GM23338 (cell line): Measurements from ENCODE around the gene HBS1L. TPM values are rescaled to one million over a fixed set of nuclear protein-coding genes. Genes with fewer than 3 reads are reported as not detected.
"Not testable (repeated sequence)": the region's sequence is repeated elsewhere in the genome, so short reads cannot be mapped to it uniquely, and the experiment has no call there.

ENCODE experiments used
- ATAC-seq: fragments of 200-7000 bp; cut with Tn5 transposase; 3 replicates; pipeline ENCODE4 v1.9.1; 2020
- DNase-seq: peaks from one replicate; pipeline ENCODE4 v3.0.0-alpha.2; 2015; ENCODE audit warnings: low spot score
- H2AFZ ChIP-seq: fragments of 200-600 bp; sonication (generic); 2 replicates; pipeline ENCODE4 v1.8.0; 2016; ENCODE audit warnings: antibody characterized with exemption, mild to moderate bottlenecking, moderate library complexity
- H3F3A ChIP-seq: fragments of 200-600 bp; sonication (generic); replicated peaks from 2 replicates; pipeline ENCODE4 v1.8.0; 2017; ENCODE audit warnings: antibody characterized with exemption, mixed run types, low read depth
- H3K27ac ChIP-seq: fragments of 200-600 bp; sonication (generic); 2 replicates; pipeline ENCODE4 v1.6.1; 2016; ENCODE audit warnings: low read depth
- H3K27me3 ChIP-seq: fragments of 200-600 bp; sonication (generic); 2 replicates; pipeline ENCODE4 v1.8.0; 2016; ENCODE audit warnings: mild to moderate bottlenecking, mixed run types, moderate library complexity; ENCODE audit not compliant: insufficient read depth
- H3K36me3 ChIP-seq: fragments of 200-600 bp; sonication (generic); 2 replicates; pipeline ENCODE4 v1.8.0; 2016; ENCODE audit warnings: mild to moderate bottlenecking; ENCODE audit not compliant: insufficient read depth
- H3K4me1 ChIP-seq: fragments of 200-600 bp; sonication (generic); 2 replicates; pipeline ENCODE4 v1.8.0; 2016; ENCODE audit warnings: mild to moderate bottlenecking, moderate library complexity; ENCODE audit not compliant: insufficient read depth
- H3K4me2 ChIP-seq: fragments of 200-600 bp; sonication (generic); 2 replicates; pipeline ENCODE4 v1.7.1; 2017; ENCODE audit warnings: mixed run types
- H3K4me3 ChIP-seq: fragments of 200-600 bp; sonication (generic); 2 replicates; pipeline ENCODE4 v1.6.1; 2016; ENCODE audit warnings: mixed run types
- H3K79me2 ChIP-seq: fragments of 200-600 bp; sonication (generic); replicated peaks from 2 replicates; pipeline ENCODE4 v1.8.0; 2017; ENCODE audit warnings: mild to moderate bottlenecking; ENCODE audit not compliant: insufficient read depth
- H3K9me2 ChIP-seq: fragments of 200-600 bp; sonication (generic); 2 replicates; pipeline ENCODE4 v1.8.0; 2017; ENCODE audit not compliant: insufficient read depth
- H4K20me1 ChIP-seq: fragments of 200-600 bp; sonication (generic); replicated peaks from 2 replicates; pipeline ENCODE4 v1.8.0; 2017; ENCODE audit warnings: mild to moderate bottlenecking; ENCODE audit not compliant: insufficient read depth
- H3K27ac Mint-ChIP-seq: 2 replicates; pipeline ENCODE4 v1.8.0; 2020; ENCODE audit warnings: inconsistent platforms, mild to moderate bottlenecking, moderate library complexity, mixed read lengths
- H3K27me3 Mint-ChIP-seq: 3 replicates; pipeline ENCODE4 v1.8.0; 2022; ENCODE audit warnings: low read depth, mild to moderate bottlenecking, moderate library complexity, mixed read lengths, inconsistent platforms; ENCODE audit not compliant: insufficient read depth, poor library complexity
- H3K36me3 Mint-ChIP-seq: 3 replicates; pipeline ENCODE4 v1.8.0; 2021; ENCODE audit warnings: low read depth, mild to moderate bottlenecking, inconsistent platforms, moderate library complexity, mixed read lengths
- H3K4me1 Mint-ChIP-seq: 3 replicates; pipeline ENCODE4 v1.8.0; 2020; ENCODE audit warnings: mild to moderate bottlenecking, inconsistent platforms, mixed read lengths
- H3K4me3 Mint-ChIP-seq: 3 replicates; pipeline ENCODE4 v1.8.0; 2021; ENCODE audit warnings: moderate library complexity, mild to moderate bottlenecking, inconsistent platforms, mixed read lengths
- H3K9me3 Mint-ChIP-seq: 3 replicates; pipeline ENCODE4 v1.8.0; 2020; ENCODE audit warnings: moderate library complexity, mild to moderate bottlenecking, inconsistent platforms, mixed read lengths
- CREB1 ChIP-seq: fragments of 250-450 bp; sonication (Bioruptor Pico); IDR thresholded peaks from 2 replicates; pipeline ENCODE4 v1.5.0; 2020; ENCODE audit warnings: low read depth, mild to moderate bottlenecking, moderate library complexity
- CTCF ChIP-seq, 2 experiments: fragments of 200-600 bp in 1 of 2; sonication (generic) in 1 of 2; conservative IDR thresholded peaks; 2 replicates each; pipeline versions ENCODE4 v1.5.1 to v1.6.1; 2016 to 2017; ENCODE audit warnings: antibody characterized with exemption in 2 of 2, low read depth in 2 of 2, mild to moderate bottlenecking in 2 of 2, moderate library complexity in 1 of 2
- EZH2 ChIP-seq: fragments of 200-600 bp; sonication (generic); IDR thresholded peaks from one replicate; pipeline ENCODE4 v1.8.0; 2017; ENCODE audit warnings: antibody characterized with exemption, mild to moderate bottlenecking, low read depth; ENCODE audit not compliant: unreplicated experiment
- EZH2phosphoT487 ChIP-seq: fragments of 200-600 bp; sonication (generic); IDR thresholded peaks from one replicate; pipeline ENCODE4 v1.8.1; 2018; ENCODE audit warnings: antibody characterized with exemption; ENCODE audit not compliant: unreplicated experiment
- REST ChIP-seq: IDR thresholded peaks from one replicate; pipeline ENCODE4 v1.6.1; 2018; ENCODE audit warnings: antibody characterized with exemption; ENCODE audit not compliant: unreplicated experiment
- polyA plus RNA-seq: library from polyadenylated mRNA; unstranded; fragments of >200 nt; fragmentation: Nextera tagmentation; extraction: Ambion mirVana; gene quantifications from 2 replicates; pipeline ENCODE4 v1.2.1, GENCODE V29; 2016
- total RNA-seq: library from RNA; depleted of rRNA; stranded (reverse); fragments of >200 nt; shearing (Covaris generic); gene quantifications from 2 replicates; pipeline ENCODE4 v1.2.3, GENCODE V29; 2014

Gene HBS1L
- total and polyA plus RNA-seq, 2 experiments from 2014 or later = 59.9 to 94.1 TPM

- not testable (repeated sequence) for H3K27ac ChIP-seq, H3K4me3 ChIP-seq, H3K27ac Mint-ChIP-seq, H3K27me3 ChIP-seq, H3K9me2 ChIP-seq, H3K4me1 ChIP-seq, H3K4me3 Mint-ChIP-seq, H3K4me1 Mint-ChIP-seq, H3K36me3 ChIP-seq, H3K9me3 Mint-ChIP-seq, H3F3A ChIP-seq, H2AFZ ChIP-seq, H3K4me2 ChIP-seq, DNase-seq, H4K20me1 ChIP-seq, ATAC-seq, H3K36me3 Mint-ChIP-seq
- peaks cover 12% of the 10 kb centered on the region for H3K79me2 ChIP-seq
- H3K27me3 Mint-ChIP-seq = peaks cover 11% of the 10 kb centered on the region
Measured at GRCh38 chr6:135058299-135058698, 3.7 kb upstream of the HBS1L start.

- TF ChIP-seq CTCF (conservative IDR thresholded peaks at IDR 0.05; ENCODE audit: low read depth in 2 of 2) = no peak
- no peak for TF ChIP-seq REST
- TF ChIP-seq EZH2phosphoT487 = no peak
- no peak for TF ChIP-seq CREB1 (CRISPR knock-in tag)
- TF ChIP-seq EZH2 = no peak
- H3K27ac Mint-ChIP-seq = no peak overlapping the region
- Histone ChIP-seq H2AFZ (no peak overlapping the region), H3K27me3 (no peaks in the 10 kb centered on the region), H3F3A (no peaks in the 10 kb centered on the region), H3K79me2 (peaks cover 29% of the 10 kb centered on the region), H4K20me1 (peaks cover 7% of the 10 kb centered on the region; the same call in 1 of the 2 replicates), H3K4me1 (peaks cover 11% of the 10 kb centered on the region; the same call in 1 of the 2 replicates), H3K4me2 (no peak overlapping the region), H3K36me3 (no peaks in the 10 kb centered on the region), H3K9me2 (no peaks in the 10 kb centered on the region), H3K27ac (no peak overlapping the region), H3K4me3 (no peak overlapping the region)
- peaks cover 6% of the 10 kb centered on the region; the same call in 2 of the 3 replicates for H3K4me1 Mint-ChIP-seq
- DNase-seq (no peak), ATAC-seq (no peak)
- peaks cover 11% of the 10 kb centered on the region for H3K27me3 Mint-ChIP-seq
- no peaks in the 10 kb centered on the region for H3K36me3 Mint-ChIP-seq
- no peak overlapping the region for H3K4me3 Mint-ChIP-seq
- H3K9me3 Mint-ChIP-seq = no peaks in the 10 kb centered on the region
Measured at GRCh38 chr6:135056632-135057031, 2.0 kb upstream of the HBS1L start.
